GM10266 (cell line): ENCODE data around the gene GDPD4.

ENCODE experiments used
- DNase-seq: peaks from one replicate; pipeline ENCODE4 v3.0.0; 2012; ENCODE audit errors: extremely low spot score
- TF ChIP-seq, protein P1 (sequence below): IDR thresholded peaks from 2 replicates; pipeline ENCODE4 v1.5.1; 2012; ENCODE audit warnings: mild to moderate bottlenecking, low read depth; ENCODE audit not compliant: control insufficient read depth, insufficient read depth; ENCODE audit errors: missing control alignments

GDPD4 gene

DNA sequence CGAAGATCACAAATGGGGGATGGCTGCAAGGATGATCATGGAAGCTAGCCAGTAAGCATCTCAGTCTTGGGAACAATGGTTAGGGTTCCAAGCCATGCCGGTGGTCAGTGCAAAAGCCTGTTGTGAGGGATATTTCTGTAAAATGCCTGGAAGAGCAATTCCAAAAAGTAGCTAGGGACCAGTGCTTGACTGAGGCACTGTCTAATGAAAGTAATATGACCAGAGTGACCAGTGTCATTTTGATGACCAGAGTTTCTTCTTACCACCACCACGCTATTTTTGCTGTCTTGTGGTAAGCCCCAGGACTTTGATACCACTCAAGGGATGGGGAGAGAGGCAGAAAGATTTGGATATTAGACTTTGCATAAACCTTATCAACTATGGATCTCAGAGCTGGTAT is 18.4 kb downstream of the GDPD4 start:
- no peak for DNase-seq
- TF ChIP-seq, protein P1, sequence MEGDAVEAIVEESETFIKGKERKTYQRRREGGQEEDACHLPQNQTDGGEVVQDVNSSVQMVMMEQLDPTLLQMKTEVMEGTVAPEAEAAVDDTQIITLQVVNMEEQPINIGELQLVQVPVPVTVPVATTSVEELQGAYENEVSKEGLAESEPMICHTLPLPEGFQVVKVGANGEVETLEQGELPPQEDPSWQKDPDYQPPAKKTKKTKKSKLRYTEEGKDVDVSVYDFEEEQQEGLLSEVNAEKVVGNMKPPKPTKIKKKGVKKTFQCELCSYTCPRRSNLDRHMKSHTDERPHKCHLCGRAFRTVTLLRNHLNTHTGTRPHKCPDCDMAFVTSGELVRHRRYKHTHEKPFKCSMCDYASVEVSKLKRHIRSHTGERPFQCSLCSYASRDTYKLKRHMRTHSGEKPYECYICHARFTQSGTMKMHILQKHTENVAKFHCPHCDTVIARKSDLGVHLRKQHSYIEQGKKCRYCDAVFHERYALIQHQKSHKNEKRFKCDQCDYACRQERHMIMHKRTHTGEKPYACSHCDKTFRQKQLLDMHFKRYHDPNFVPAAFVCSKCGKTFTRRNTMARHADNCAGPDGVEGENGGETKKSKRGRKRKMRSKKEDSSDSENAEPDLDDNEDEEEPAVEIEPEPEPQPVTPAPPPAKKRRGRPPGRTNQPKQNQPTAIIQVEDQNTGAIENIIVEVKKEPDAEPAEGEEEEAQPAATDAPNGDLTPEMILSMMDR = no peak

DNA sequence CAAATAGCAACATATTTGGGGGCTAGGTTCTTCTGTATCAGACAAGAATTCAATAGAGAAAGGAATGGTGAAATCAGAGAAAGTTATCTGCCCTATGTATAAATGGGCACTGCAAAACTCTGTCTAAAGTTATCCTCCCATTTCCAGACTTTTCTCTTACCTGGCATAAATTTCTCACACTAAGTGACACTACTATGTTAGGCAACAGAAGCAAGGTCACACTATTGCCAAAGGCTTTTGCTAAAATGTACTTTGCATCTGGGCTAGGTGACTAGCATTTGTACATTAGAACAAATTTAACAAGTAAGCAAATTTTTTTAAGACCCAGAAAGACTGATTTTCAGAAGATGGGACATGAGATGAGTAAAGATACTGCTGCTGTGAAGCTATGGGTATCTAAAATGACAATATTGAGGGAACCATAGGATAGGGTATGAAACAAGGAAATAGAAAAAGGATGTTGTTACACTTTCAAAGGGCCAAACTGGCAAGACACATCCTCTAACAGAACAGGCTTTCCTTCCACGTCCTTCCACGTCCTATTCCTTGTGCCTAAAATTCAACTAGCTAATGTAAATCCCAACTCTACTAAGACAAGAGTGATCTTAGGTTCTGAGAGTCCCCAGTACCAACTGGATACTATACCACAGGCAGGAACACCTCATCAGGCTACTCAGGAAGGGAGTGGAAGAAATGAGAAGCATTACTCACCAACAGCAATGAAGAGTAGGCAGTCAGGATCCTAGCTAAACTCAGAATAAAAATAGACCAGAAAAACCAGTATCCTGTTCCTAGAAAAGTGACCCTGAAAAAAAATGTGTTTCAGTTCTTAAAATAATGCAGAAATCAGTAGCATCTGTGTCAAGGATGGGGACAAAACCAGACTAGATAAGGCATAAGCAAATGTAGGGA is 22.6 kb downstream of the GDPD4 start:
- DNase-seq = no peak
- TF ChIP-seq, protein P1 = no peak

DNA sequence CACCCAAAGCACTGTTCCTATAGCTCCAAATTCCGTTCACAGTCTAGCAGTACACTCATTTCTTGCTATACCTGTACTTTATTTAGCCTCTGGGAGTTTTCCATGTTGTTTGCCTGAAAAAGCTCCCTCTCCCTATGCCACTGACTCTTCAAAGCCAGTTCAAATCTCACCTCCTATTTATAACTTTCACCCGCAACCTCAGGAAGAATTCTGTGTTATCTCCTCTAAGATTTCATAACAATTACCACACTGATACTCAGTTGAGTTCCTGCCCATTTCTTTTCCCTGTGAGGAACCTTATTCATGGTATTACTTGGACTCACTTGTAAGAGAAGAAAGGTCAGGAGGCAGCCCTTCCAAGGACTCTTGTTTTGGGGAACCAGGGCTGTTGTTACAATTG is 25.2 kb downstream of the GDPD4 start:
- TF ChIP-seq, protein P1 = no peak

DNA sequence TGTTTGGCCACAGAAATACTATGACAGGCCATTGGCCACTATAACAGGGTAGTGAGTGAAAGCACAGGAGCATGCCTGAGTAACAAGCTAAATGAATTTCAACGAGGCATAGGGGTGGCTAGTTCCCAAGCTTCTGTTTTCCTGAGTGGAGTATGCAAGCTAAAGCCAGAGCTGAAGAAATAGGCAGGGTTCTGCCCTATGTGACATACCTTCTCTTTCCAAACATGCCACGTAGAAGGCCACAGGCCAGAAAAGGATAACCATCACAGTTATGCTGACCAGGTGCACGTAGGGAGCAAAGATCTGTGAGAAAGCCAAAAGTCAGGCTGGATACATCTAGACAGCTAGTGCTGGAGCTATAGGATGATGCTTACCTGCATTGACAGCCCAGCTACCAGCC is 30.6 kb downstream of the GDPD4 start:
- TF ChIP-seq, protein P1 = no peak
- no peak for DNase-seq

More for the DNA sequence above, 25.2 kb downstream of the GDPD4 start:
- DNase-seq = no peak

DNA sequence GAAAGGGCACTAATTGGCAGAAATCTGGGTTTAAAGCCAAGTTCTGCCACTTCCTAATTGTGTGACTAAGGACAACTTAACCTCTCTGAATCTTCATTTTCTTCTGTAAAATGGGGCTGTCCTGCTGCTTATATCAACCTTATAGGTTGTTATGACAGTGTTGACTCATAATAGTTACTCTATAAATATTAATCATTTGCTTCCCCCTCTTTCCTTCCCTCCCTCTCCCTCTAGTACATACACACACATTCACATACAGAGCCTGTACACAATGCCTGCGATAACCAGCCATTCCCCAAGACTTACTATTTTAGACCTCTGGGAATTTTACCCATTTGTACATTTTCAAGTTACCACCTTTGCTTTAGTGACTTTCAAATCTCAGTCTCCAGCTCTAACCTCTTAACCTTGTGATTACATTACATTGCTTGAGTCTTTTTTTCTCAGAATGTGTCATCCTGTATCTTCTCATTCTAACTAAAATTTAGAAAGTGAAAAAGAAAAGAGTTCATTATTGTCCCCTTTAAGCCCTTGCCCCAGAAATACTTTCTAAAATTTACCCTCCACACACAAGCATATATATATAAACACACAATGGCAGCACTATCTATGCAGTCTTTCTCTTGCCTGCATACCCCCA is 31.9 kb downstream of the GDPD4 start:
- no peak for DNase-seq
- TF ChIP-seq, protein P1 = no peak

DNA sequence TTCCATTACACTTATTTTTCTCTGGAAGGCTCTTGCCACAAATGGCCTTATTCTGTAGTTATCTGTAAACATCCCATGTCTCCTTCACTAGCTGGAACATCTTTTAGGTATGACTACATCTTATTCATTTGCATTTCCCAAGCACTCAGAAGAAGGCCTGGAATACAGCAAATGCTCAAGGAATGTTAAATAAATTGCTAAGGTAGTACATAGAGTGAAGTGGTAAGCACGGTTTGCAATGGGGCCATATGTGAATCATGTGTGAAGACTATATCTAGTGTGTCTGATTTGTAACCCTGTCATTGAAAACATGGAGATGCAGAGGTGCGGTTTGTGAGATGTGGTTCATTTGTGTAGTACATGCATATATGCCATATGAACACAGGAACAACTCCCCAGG is 33.5 kb downstream of the GDPD4 start:
- TF ChIP-seq, protein P1 = no peak
- DNase-seq = no peak

DNA sequence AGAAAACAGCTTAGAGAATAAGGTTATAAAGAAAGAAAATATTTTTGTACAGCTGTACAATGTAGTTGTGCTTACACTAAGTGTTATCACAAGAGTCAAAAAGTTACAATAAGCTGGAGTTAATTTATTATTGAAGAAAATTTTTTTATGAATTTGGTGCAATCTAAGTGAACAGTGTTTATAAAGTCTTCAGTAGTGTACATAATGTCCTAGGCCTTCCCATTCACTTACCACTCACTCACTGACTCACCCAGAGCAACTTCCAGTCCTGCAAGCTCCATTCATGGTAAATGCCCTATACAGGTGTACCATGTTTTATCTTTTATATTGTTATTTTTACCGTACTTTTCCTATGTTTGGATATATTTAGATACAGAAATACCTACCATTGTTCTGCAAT is 34.7 kb downstream of the GDPD4 start:
- TF ChIP-seq, protein P1 = no peak
- DNase-seq = no peak
